HG02642 (cell line): ENCODE measurements around the gene CDC14A.
"Not testable (repeated sequence)": the region's sequence is repeated elsewhere in the genome, so short reads cannot be mapped to it uniquely, and the experiment has no call there.

Source experiments
- ATAC-seq: cut with Tn5 transposase; IDR thresholded peaks from one replicate; pipeline ENCODE4 v1.9.1; 2021; ENCODE audit warnings: mild to moderate bottlenecking; ENCODE audit not compliant: unreplicated experiment, poor library complexity

Gene CDC14A

GRCh38 chr1:100397681-100398080 is 45.4 kb downstream of the CDC14A start:
- ATAC-seq = no peak

DNA sequence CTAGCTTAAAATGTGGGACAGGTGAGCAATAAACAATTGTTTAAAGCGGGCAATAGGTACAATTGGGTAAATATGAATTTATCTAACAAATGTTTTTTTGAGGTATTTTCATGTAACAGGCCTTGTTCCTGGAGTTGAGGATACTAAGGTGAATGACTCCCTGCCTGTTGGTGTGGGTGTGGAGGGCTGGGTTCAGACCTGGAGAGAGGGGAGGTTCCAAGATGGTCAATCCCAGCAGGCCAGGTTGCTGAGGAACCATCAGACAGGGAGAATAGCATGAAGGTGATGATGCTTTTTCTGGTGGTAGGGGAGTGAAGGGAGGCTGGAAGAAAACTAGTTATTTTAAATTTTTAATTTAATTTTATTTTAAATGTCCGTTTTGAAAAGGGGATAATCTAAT is 46.3 kb downstream of the CDC14A start:
- ATAC-seq = no peak

DNA sequence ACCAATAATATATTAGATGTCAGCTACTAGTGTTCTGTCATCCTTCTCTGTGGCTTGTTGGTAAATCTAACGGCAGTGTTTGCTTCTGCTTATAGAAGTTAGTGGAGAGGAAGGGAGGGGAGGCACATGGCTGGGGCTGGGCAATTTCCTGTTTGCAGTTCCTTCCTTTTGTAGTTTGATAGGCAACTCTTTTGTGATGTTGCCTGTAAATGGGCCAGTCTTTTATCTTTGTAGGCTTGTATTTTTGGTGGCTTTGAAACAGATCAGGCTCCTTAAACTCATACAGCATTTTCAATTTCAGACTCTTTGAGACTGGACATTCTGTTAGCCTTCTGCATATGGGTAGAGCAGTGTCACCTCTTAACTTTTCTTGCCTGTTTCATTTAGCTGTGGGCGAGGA is 48.1 kb downstream of the CDC14A start:
- no peak for ATAC-seq

GRCh38 chr1:100404821-100405220 is 52.5 kb downstream of the CDC14A start:
- ATAC-seq = no peak

- not testable (repeated sequence) for ATAC-seq
Observed at GRCh38 chr1:100405902-100406301, 53.6 kb downstream of the CDC14A start.

- ATAC-seq = not testable (repeated sequence)
Observed at GRCh38 chr1:100407390-100407789, 55.1 kb downstream of the CDC14A start.

- no peak for ATAC-seq
Observed at GRCh38 chr1:100411019-100411418, 58.7 kb downstream of the CDC14A start.

DNA sequence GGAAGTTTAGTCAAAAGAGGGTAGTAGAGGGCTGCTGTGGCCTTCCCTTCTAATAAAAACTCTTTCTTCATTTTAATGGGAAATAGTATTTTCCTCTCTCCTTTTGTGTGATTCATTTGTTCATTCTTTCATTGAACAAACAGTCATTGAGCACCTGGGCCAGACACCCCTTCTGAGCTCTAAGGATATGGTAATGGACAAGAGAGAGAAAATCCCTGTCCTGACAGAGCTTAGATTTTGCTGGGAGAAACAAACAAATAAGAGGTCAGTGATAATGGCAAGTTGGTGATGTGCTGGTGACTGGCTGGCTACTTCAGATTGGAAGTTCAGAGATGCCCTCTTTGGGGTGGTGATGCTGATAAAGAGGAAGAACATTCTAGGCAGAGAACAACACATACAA is 59.3 kb downstream of the CDC14A start:
- no peak for ATAC-seq

GRCh38 chr1:100413035-100413434 is 60.7 kb downstream of the CDC14A start:
- ATAC-seq = no peak

DNA sequence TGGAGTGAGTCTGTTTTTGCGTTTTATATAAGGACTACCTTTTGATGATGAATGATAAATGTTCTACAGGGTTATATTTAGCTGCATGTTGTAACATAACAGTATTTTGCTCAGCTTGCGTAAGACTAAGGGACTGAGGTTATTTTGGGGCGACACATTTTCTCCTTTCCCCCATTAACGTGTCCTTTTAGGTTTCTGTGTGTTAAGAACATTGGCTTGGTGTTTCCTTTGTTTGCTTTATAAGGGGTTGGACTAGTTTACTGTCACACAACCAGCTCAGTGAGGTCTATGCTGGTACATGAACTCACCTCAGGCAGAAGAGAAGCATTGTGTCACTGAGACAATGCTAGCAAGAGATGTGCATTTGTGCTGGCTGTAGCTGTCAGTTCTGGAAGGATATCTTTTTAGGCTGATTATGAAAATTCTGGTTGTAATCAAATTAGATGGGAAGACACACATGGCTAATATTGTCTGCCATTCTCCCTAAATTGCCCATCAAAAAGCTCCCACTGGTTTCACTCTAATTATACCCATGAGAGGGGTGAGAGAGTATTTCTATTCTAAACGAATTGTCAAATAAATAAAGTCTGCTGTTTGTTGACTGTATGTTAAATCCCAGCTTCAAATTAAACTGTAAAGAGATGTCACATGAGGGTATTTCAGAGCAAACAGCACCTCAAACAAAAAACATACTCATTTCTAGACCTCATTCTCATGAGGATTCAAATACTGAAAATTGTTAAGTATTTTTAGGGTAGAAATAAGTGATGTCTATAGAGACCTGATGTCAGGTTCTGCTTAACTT is 62.6 kb downstream of the CDC14A start:
- ATAC-seq = no peak

- ATAC-seq = no peak
Observed at GRCh38 chr1:100415498-100415778, 63.1 kb downstream of the CDC14A start.

GRCh38 chr1:100419072-100419471 is 66.8 kb downstream of the CDC14A start:
- ATAC-seq = no peak

DNA sequence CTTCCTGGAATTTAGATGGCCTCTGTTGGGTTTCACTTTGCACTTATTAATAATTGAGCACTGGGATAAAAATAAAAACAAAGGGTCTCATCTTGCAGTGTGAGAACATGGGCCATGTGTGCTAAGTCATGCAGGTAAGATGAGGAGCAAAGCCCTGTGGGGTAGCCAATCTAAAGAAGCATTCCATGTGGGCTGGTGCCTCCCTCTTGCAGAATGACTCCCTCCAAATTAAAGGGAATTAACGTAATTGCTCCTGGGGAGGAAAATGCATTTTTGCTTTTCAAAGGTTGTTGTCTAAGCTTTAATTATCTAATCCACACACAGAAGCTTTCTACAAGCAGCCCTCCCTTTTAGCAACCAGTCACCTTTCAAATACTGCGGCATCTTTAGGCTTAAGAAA is 69.8 kb downstream of the CDC14A start:
- ATAC-seq = no peak

DNA sequence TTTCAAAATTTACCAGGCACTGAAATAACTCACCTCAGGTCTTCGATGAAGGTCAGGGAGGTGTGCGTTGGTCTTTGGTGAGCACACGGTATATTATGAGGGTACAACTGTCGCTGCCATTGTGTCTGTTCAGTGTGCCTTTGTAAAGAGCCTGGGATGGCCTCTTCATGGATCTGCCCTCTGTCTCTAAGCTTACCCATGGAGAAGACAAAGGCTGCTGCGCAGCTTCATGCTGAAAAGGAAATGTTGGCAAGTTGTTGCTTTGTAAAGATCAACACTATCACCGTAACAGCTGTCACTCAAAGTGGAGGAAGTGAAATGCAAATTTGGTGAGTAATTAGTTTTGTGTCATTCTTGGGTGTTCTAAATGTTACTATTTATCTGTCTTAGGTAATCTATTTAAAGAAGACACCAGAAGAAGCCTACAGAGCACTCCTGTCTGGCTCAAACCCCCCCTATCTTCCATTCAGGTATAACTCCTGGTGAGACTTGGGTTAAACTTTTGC is 71.6 kb downstream of the CDC14A start:
- peak; percentile 83 for ATAC-seq

DNA sequence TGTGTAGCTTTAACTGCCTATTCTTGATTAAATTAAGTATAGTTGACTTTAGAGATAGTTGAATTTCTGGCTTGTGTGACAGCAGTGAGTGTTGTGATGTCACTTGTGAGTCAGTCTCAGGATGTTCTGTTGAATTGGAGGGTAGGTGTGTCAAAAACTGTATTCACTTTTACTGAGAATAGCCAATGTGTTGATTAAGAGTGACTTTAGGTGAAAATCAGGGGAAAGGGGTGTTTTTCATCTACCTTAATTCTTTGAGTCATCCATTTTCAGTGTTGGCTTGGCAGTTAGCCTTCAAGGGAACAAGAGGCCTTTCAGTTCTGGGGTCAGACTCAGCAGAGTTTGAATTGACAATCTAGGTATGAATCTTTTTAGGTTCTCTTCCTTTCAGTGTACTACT is 75.9 kb downstream of the CDC14A start:
- no peak for ATAC-seq

DNA sequence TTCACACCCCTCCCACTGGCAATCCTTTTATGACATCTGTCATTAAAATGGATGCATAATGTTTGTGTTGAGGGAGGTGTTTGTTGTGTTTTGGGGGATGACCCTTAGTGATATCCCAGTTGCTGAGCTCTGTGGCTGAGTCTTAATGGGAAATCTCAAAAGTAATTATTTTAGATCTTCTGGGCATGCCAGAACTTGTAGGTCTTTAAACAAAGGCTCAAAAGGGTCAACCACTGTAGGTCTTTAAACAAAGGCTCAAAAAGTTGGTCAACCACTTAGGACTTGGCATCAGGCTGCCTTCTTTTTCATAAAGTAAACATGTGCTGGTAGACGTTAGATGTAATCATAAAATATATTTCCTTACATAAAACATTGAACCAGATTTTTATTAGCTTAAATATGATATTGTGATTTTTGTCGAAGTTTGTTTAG is 78.0 kb downstream of the CDC14A start:
- ATAC-seq = no peak

- no peak for ATAC-seq
Observed at GRCh38 chr1:100431954-100432353, 79.6 kb downstream of the CDC14A start.

GRCh38 chr1:100433563-100433962 is 81.3 kb downstream of the CDC14A start:
- no peak for ATAC-seq

- no peak for ATAC-seq
Observed at GRCh38 chr1:100434831-100435230, 82.5 kb downstream of the CDC14A start.

GRCh38 chr1:100438375-100438774 is 86.1 kb downstream of the CDC14A start:
- ATAC-seq = no peak

GRCh38 chr1:100438789-100439188 is 86.5 kb downstream of the CDC14A start:
- ATAC-seq = no peak

GRCh38 chr1:100440075-100440809 is 87.9 kb downstream of the CDC14A start:
- ATAC-seq = no peak
